Natural killer cell (primary cell): Measurements from ENCODE around the gene SSNA1. TPM values are rescaled to one million over a fixed set of nuclear protein-coding genes. Genes with fewer than 3 reads are reported as not detected.

ENCODE experiments used
- ATAC-seq, 3 donors: fragments of 150-1000 bp in 2 of 3; fragments of 200-7000 bp in 1 of 3; cut with Tn5 transposase; 1 replicate in 1 of 3; 2 replicates in 2 of 3; pipeline ENCODE4 v1.10.0; 2021; ENCODE audit warnings: mild to moderate bottlenecking in 2 of 3, moderate library complexity in 2 of 3
- DNase-seq, 2 donors: peaks; one replicate each; pipeline versions ENCODE4 v3.0.0 to v3.0.0-alpha.2; 2013 to 2021; ENCODE audit warnings: mixed read lengths in 1 of 2
- H3K27ac ChIP-seq: one replicate; pipeline ENCODE4 v1.5.1; 2013; ENCODE audit warnings: mild to moderate bottlenecking, low read length
- H3K27me3 ChIP-seq: one replicate; pipeline ENCODE4 v1.6.1; 2013; ENCODE audit warnings: low read length; ENCODE audit not compliant: control insufficient read depth, insufficient read depth
- H3K36me3 ChIP-seq: one replicate; pipeline ENCODE4 v1.6.1; 2013; ENCODE audit warnings: low read length; ENCODE audit not compliant: control insufficient read depth, insufficient read depth
- H3K4me1 ChIP-seq: one replicate; pipeline ENCODE4 v1.6.1; 2013; ENCODE audit warnings: low read length; ENCODE audit not compliant: control insufficient read depth, insufficient read depth
- H3K4me3 ChIP-seq: one replicate; pipeline ENCODE4 v1.5.1; 2013; ENCODE audit warnings: low read length
- H3K9me3 ChIP-seq: one replicate; pipeline ENCODE4 v1.6.1; 2013; ENCODE audit warnings: low read length; ENCODE audit not compliant: control insufficient read depth, insufficient read depth
- H3K27ac Mint-ChIP-seq, 2 donors: one replicate each; pipeline ENCODE4 v1.8.0; 2022; ENCODE audit warnings: mild to moderate bottlenecking in 2 of 2, mixed read lengths in 2 of 2, moderate library complexity in 1 of 2
- H3K27me3 Mint-ChIP-seq, 2 donors: one replicate each; pipeline ENCODE4 v1.8.0; 2022; ENCODE audit warnings: low read depth in 2 of 2, mixed read lengths in 2 of 2
- H3K36me3 Mint-ChIP-seq: one replicate; pipeline ENCODE4 v1.8.0; 2022; ENCODE audit warnings: mixed read lengths
- H3K4me1 Mint-ChIP-seq, 2 donors: one replicate each; pipeline ENCODE4 v1.8.0; 2022; ENCODE audit warnings: mixed read lengths in 2 of 2
- H3K4me3 Mint-ChIP-seq: one replicate; pipeline ENCODE4 v1.8.0; 2022; ENCODE audit warnings: mild to moderate bottlenecking, moderate library complexity, mixed read lengths
- H3K9me3 Mint-ChIP-seq, 2 donors: one replicate each; pipeline ENCODE4 v1.8.0; 2022; ENCODE audit warnings: mixed read lengths in 2 of 2
- WGBS: methylation state at CpG from one replicate; pipeline ENCODE4 v1.1.7; 2013; ENCODE audit warnings: missing lambda C conversion rate; ENCODE audit not compliant: insufficient coverage; 5-methylcytosine and 5-hydroxymethylcytosine counted together
- intact Hi-C: fragments of 100-400 bp; cut with micrococcal nuclease; formaldehyde crosslinking; loops from one replicate; pipeline ENCODE4 v1.14.2; 2022
- total RNA-seq, 4 donors: library from RNA; stranded (reverse); fragments of 120-200 nt in 1 of 4; gene quantifications; one replicate each; pipeline versions ENCODE4 v1.2.3 to v1.2.4, GENCODE V29; 2013 to 2022
- TF ChIP-seq, protein P1 (sequence below): fragments of 200-600 bp; IDR thresholded peaks from one replicate; pipeline ENCODE4 v1.8.0; 2022; ENCODE audit warnings: antibody characterized with exemption

SSNA1 gene
- total RNA-seq, 3 donors from 2014 or later (not counting 1 experiment from before 2014, with no cell fraction given) = 45.1 to 53.5 (median 52.2) TPM

DNA sequence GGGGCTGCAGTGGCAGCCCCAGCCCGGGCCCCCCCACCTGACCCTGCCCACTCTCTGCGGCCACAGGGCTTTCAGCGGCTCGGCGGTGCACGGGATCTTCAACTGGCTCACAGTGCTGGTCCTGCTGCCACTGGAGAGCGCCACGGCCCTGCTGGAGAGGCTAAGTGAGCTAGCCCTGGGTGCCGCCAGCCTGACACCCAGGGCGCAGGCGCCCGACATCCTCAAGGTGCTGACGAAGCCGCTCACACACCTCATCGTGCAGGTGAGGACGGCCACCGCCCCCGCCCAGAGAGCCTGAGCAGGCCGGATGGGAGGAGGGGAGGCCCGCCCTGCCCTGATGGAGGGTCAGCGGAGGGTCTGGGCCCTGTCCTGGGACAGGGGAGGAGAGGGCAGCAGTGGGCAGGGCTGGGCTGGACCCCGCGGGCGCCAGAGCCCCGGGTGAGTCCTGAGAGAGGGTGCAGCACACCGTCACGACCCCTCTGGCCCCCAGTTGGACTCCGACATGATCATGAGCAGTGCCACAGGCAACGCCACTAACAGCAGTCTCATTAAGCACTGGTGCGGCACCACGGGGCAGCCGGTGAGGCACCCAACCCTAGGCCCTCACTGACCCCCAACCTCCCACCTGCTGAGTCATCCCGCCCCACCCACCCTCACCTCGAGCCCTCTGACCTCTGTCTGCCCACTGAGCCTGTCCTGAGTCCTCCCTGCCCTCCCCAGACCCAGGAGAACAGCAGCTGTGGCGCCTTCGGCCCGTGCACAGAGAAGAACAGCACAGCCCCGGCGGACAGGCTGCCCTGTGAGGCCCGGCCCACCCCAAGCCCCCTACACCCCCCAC is 44.9 kb downstream of the SSNA1 start:
- H3K27me3 ChIP-seq = peaks cover 1% of the 10 kb centered on the region
- no peak overlapping the region for H3K4me3 ChIP-seq
- H3K9me3 ChIP-seq = no peaks in the 10 kb centered on the region
- H3K9me3 Mint-ChIP-seq = no peaks in the 10 kb centered on the region
- 86% methylated on average over 40 of the region's 40 CpGs for WGBS
- no peak overlapping the region for H3K27ac ChIP-seq
- DNase-seq (no peak), ATAC-seq (no peak)
- H3K36me3 Mint-ChIP-seq = no peaks in the 10 kb centered on the region
- H3K27ac Mint-ChIP-seq = no peak overlapping the region
- peaks cover 0 to 6% of the 10 kb centered on the region in 2 donors for H3K27me3 Mint-ChIP-seq
- intact Hi-C loops = no loop called here
- H3K4me1 ChIP-seq = peaks cover 36% of the 10 kb centered on the region
- H3K36me3 ChIP-seq = no peaks in the 10 kb centered on the region
- no peak overlapping the region for H3K4me3 Mint-ChIP-seq
- H3K4me1 Mint-ChIP-seq = peaks cover 0 to 12% of the 10 kb centered on the region in 2 donors
- TF ChIP-seq, protein P1, sequence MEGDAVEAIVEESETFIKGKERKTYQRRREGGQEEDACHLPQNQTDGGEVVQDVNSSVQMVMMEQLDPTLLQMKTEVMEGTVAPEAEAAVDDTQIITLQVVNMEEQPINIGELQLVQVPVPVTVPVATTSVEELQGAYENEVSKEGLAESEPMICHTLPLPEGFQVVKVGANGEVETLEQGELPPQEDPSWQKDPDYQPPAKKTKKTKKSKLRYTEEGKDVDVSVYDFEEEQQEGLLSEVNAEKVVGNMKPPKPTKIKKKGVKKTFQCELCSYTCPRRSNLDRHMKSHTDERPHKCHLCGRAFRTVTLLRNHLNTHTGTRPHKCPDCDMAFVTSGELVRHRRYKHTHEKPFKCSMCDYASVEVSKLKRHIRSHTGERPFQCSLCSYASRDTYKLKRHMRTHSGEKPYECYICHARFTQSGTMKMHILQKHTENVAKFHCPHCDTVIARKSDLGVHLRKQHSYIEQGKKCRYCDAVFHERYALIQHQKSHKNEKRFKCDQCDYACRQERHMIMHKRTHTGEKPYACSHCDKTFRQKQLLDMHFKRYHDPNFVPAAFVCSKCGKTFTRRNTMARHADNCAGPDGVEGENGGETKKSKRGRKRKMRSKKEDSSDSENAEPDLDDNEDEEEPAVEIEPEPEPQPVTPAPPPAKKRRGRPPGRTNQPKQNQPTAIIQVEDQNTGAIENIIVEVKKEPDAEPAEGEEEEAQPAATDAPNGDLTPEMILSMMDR = no peak

DNA sequence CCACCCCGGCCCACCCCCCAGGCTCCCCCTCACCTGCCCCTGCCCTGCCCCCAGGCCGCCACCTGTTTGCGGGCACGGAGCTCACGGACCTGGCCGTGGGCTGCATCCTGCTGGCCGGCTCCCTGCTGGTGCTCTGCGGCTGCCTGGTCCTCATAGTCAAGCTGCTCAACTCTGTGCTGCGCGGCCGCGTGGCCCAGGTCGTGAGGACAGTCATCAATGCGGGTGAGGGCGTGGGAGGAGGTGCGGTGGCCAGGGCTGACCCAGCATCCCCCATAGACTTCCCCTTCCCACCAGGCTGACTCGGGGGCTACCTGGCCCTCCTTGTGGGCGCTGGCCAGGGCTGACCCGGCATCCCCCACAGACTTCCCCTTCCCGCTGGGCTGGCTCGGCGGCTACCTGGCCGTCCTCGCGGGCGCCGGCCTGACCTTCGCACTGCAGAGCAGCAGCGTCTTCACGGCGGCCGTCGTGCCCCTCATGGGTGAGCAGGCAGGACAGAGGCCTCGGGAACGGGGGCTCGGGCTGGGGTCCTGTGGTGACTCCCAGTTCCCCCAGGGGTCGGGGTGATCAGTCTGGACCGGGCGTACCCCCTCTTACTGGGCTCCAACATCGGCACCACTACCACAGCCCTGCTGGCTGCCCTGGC is 45.7 kb downstream of the SSNA1 start:
- Mint-ChIP-seq H3K4me3 (no peak overlapping the region), H3K36me3 (no peaks in the 10 kb centered on the region), H3K27ac (no peak overlapping the region), H3K27me3 (peaks cover 0 to 6% of the 10 kb centered on the region in 2 donors), H3K4me1 (peaks cover 0 to 16% of the 10 kb centered on the region in 2 donors), H3K9me3 (no peaks in the 10 kb centered on the region)
- Histone ChIP-seq H3K4me1 (peaks cover 44% of the 10 kb centered on the region), H3K27me3 (no peaks in the 10 kb centered on the region), H3K9me3 (no peaks in the 10 kb centered on the region), H3K4me3 (no peak overlapping the region), H3K27ac (no peak overlapping the region), H3K36me3 (no peaks in the 10 kb centered on the region)
- TF ChIP-seq, protein P1 = no peak
- intact Hi-C loops = no loop called here
- DNase-seq = no peak
- no peak for ATAC-seq
- 78% methylated on average over 39 of the region's 40 CpGs for WGBS

DNA sequence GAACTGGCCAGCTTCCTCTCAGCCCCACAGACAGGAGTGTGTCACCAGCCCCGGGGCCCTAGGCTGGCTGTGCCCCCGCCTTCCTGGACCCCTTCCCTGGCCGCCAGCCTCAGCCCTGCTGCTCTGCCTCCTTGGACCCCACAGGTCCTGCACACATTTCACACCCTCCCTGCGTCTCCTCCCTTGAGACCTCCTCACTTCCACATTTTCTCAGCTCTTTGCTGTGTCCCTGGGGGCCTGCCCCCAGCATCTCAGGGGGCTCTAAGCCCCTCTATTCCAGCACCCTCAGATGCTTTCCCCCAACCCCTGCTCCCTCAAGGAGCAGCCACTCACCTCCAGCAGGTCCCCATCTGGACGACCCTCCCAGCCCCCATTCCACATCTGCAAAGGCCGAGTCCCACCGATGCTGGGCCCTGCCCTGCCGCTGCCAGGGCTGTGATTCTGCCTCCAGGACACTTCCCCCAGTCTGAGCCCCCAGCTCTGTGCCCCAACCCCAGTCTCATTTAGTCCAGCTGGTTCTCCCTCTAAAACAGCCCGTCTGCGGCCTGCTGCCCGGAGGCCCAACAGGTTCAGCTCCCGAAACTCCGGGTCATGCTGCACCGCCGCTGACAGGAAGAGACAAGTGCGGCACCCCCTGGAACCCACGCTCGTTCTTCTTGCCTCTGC is 46.4 kb downstream of the SSNA1 start:
- intact Hi-C loops = no loop called here
- H3K4me1 ChIP-seq = peaks cover 51% of the 10 kb centered on the region
- DNase-seq = no peak
- H3K27me3 Mint-ChIP-seq = peaks cover 0 to 6% of the 10 kb centered on the region in 2 donors
- no peaks in the 10 kb centered on the region for H3K36me3 ChIP-seq
- no peaks in the 10 kb centered on the region for H3K36me3 Mint-ChIP-seq
- no peaks in the 10 kb centered on the region for H3K9me3 Mint-ChIP-seq
- 75% methylated on average over 17 of the region's 18 CpGs for WGBS
- H3K4me3 ChIP-seq = no peak overlapping the region
- no peak for ATAC-seq
- peak overlapping the region in 1 of 2 donors; percentile 73 for H3K27ac Mint-ChIP-seq
- no peak overlapping the region for H3K4me3 Mint-ChIP-seq
- H3K27me3 ChIP-seq = no peaks in the 10 kb centered on the region
- TF ChIP-seq, protein P1 = no peak
- no peaks in the 10 kb centered on the region for H3K9me3 ChIP-seq
- H3K4me1 Mint-ChIP-seq = peaks cover 0 to 16% of the 10 kb centered on the region in 2 donors
- no peak overlapping the region for H3K27ac ChIP-seq
